Nephron progenitor cell (in vitro differentiated cells): ENCODE measurements around the gene PLA2G2F.

Experiments
- DNase-seq: peaks from one replicate; pipeline ENCODE4 v3.0.0; 2021
- H3K27ac Mint-ChIP-seq: 2 replicates; pipeline ENCODE4 v1.8.0; 2021; ENCODE audit warnings: mild to moderate bottlenecking, moderate library complexity, mixed read lengths
- H3K27me3 Mint-ChIP-seq: 2 replicates; pipeline ENCODE4 v1.8.0; 2021; ENCODE audit warnings: mild to moderate bottlenecking, low read depth, mixed read lengths; ENCODE audit not compliant: poor library complexity
- H3K36me3 Mint-ChIP-seq: 2 replicates; pipeline ENCODE4 v1.8.0; 2021; ENCODE audit warnings: low read depth, mixed read lengths
- H3K4me1 Mint-ChIP-seq: 2 replicates; pipeline ENCODE4 v1.8.0; 2021; ENCODE audit warnings: mixed read lengths
- H3K4me3 Mint-ChIP-seq: 2 replicates; pipeline ENCODE4 v1.8.0; 2021; ENCODE audit warnings: mild to moderate bottlenecking, moderate library complexity, mixed read lengths
- H3K9me3 Mint-ChIP-seq: 2 replicates; pipeline ENCODE4 v1.8.0; 2021; ENCODE audit warnings: mild to moderate bottlenecking, moderate library complexity, mixed read lengths
- CTCF ChIP-seq: fragments of 200-600 bp; sonication (generic); IDR thresholded peaks from 2 replicates; pipeline ENCODE4 v1.5.0; 2021; ENCODE audit warnings: antibody characterized with exemption

The PLA2G2F gene

GRCh38 chr1:20184997-20185833, 46.1 kb downstream of the PLA2G2F start:
- no peak for TF ChIP-seq CTCF
- peak overlapping the region; percentile 73 for H3K4me3 Mint-ChIP-seq

GRCh38 chr1:20185834-20186782, 47.0 kb downstream of the PLA2G2F start, which contains the start of the genes PLA2G2C and UBXN10:
PLA2G2C (minus strand) TSS chr1:20186518; CDS start chr1:20177363, 9,155 bp downstream.
UBXN10 (plus strand) TSS chr1:20186096; CDS start chr1:20190562, 4,466 bp downstream.
- H3K9me3 Mint-ChIP-seq: no peaks in the 10 kb centered on the region
- H3K4me3 Mint-ChIP-seq: peak within 1 kb of the TSS; percentile 89
- no peak for TF ChIP-seq CTCF
- no peaks in the 10 kb centered on the region for H3K36me3 Mint-ChIP-seq
- peak within 1 kb of the TSS; percentile 47 for H3K27ac Mint-ChIP-seq
- peaks cover 63% of the 10 kb centered on the region for H3K4me1 Mint-ChIP-seq
- DNase-seq: peak; percentile 82
- peaks cover 3% of the 10 kb centered on the region for H3K27me3 Mint-ChIP-seq

More at GRCh38 chr1:20184997-20185833, 46.1 kb downstream of the PLA2G2F start:
- Mint-ChIP-seq H3K4me1 (peaks cover 71% of the 10 kb centered on the region), H3K27me3 (peaks cover 3% of the 10 kb centered on the region), H3K9me3 (no peaks in the 10 kb centered on the region), H3K36me3 (no peaks in the 10 kb centered on the region), H3K27ac (no peak overlapping the region)
- DNase-seq: no peak

GRCh38 chr1:20187103-20187812, 48.1 kb downstream of the PLA2G2F start:
- peaks cover 65% of the 10 kb centered on the region for H3K4me1 Mint-ChIP-seq
- no peak overlapping the region for H3K27ac Mint-ChIP-seq
- H3K36me3 Mint-ChIP-seq: no peaks in the 10 kb centered on the region
- peak overlapping the region; percentile 89 for H3K4me3 Mint-ChIP-seq
- peaks cover 3% of the 10 kb centered on the region for H3K27me3 Mint-ChIP-seq
- DNase-seq: no peak
- no peaks in the 10 kb centered on the region for H3K9me3 Mint-ChIP-seq
- no peak for TF ChIP-seq CTCF

- Mint-ChIP-seq H3K36me3 (no peaks in the 10 kb centered on the region), H3K9me3 (no peaks in the 10 kb centered on the region), H3K27me3 (peaks cover 3% of the 10 kb centered on the region), H3K4me3 (no peak overlapping the region), H3K27ac (peak overlapping the region; percentile 54), H3K4me1 (peaks cover 67% of the 10 kb centered on the region)
- no peak for DNase-seq
- TF ChIP-seq CTCF: no peak
These were observed 48.8 kb downstream of the PLA2G2F start for GRCh38 chr1:20187813-20188454.

- TF ChIP-seq CTCF: no peak
- peaks cover 66% of the 10 kb centered on the region for H3K4me1 Mint-ChIP-seq
- no peaks in the 10 kb centered on the region for H3K9me3 Mint-ChIP-seq
- no peaks in the 10 kb centered on the region for H3K36me3 Mint-ChIP-seq
- H3K4me3 Mint-ChIP-seq: no peak overlapping the region
- no peak overlapping the region for H3K27ac Mint-ChIP-seq
- peaks cover 3% of the 10 kb centered on the region for H3K27me3 Mint-ChIP-seq
- DNase-seq: no peak
These were observed 49.3 kb downstream of the PLA2G2F start for GRCh38 chr1:20188455-20188817.
